Kidney (tissue), 14 donors: ENCODE measurements around the gene CPA4. TPM values are rescaled to one million over a fixed set of nuclear protein-coding genes. Genes with fewer than 3 reads are reported as not detected.
A peak's percentile ranks its signal among the peaks of the same experiment; 100 is the strongest.

ENCODE experiments used
- DNase-seq, 5 donors: peaks; one replicate each; pipeline ENCODE4 v3.0.0-alpha.2; 2013 to 2020
- FAIRE-seq: peaks from 2 replicates; lab custom pipeline; 2012; peaks lifted over from hg19 to GRCh38; lab: Jason Lieb, UNC
- H3K27ac ChIP-seq, 2 donors: one replicate each; pipeline ENCODE4 v1.7.0; 2013; ENCODE audit warnings: low read depth in 2 of 2, low read length in 2 of 2, inconsistent platforms in 1 of 2
- H3K27me3 ChIP-seq: one replicate; pipeline ENCODE4 v1.7.1; 2013; ENCODE audit warnings: low read length, inconsistent platforms; ENCODE audit not compliant: control insufficient read depth, insufficient read depth
- H3K36me3 ChIP-seq, 3 donors: one replicate each; pipeline versions ENCODE4 v1.7.0 to v1.7.1; 2013; ENCODE audit warnings: low read length in 3 of 3, control low read depth in 1 of 3, inconsistent platforms in 1 of 3; ENCODE audit not compliant: insufficient read depth in 3 of 3, control insufficient read depth in 2 of 3
- H3K4me1 ChIP-seq, 3 donors: one replicate each; pipeline versions ENCODE4 v1.7.0 to v1.7.1; 2013; ENCODE audit warnings: low read length in 3 of 3, inconsistent platforms in 1 of 3, low read depth in 1 of 3; ENCODE audit not compliant: control insufficient read depth in 2 of 3, insufficient read depth in 2 of 3
- H3K4me3 ChIP-seq, 3 donors: one replicate each; pipeline versions ENCODE4 v1.7.0 to v1.8.1; 2013; ENCODE audit warnings: low read length in 3 of 3, control low read depth in 1 of 3, inconsistent platforms in 1 of 3
- H3K9ac ChIP-seq, 3 donors: one replicate each; pipeline versions ENCODE4 v1.7.0 to v1.7.1; 2013; ENCODE audit warnings: low read length in 3 of 3, control low read depth in 1 of 3, inconsistent platforms in 1 of 3
- H3K9me3 ChIP-seq, 3 donors: one replicate each; pipeline versions ENCODE4 v1.7.0 to v1.7.1; 2013; ENCODE audit warnings: low read length in 3 of 3, control low read depth in 1 of 3, inconsistent platforms in 1 of 3; ENCODE audit not compliant: control insufficient read depth in 2 of 3, insufficient read depth in 1 of 3
- CTCF ChIP-seq: IDR thresholded peaks from 3 replicates; pipeline ENCODE4 v1.5.1; 2012; ENCODE audit warnings: mild to moderate bottlenecking, moderate library complexity, borderline replicate concordance; ENCODE audit not compliant: insufficient read depth; ENCODE audit errors: extremely low read depth
- intact Hi-C: fragments of 100-400 bp; cut with DNase I; formaldehyde crosslinking; loops from one replicate; pipeline ENCODE4 v1.11.1; 2022
- polyA plus RNA-seq: library from polyadenylated mRNA; stranded (reverse); fragments of 350-450 nt; fragmentation: Illumina TruSeq; extraction: RNeasy Lipid Tissue Mini Kit (QIAGEN cat#74804); gene quantifications from one replicate; pipeline ENCODE4 v1.2.3, GENCODE V29; 2014; ENCODE audit warnings: low read depth, low replicate concordance; ENCODE audit not compliant: insufficient read depth
- total RNA-seq: library from RNA; stranded (reverse); fragmentation: NEBNext Ultra II Directional; extraction: Animal tissue kit (Norgen Biotek cat#: 25700); gene quantifications from one replicate; pipeline ENCODE4 v1.2.1, GENCODE V29; 2021
- donor health status: control.
- donor health status: control.
- donor health status: control.
- donor health status: control.
- donor health status: control.
- donor health status: DM: yes; HTN: yes; CAD: no.
- donor health status: Normal renal cell carcinoma (clear cell type).

Gene CPA4
- total and polyA plus RNA-seq, 2 donors from 2014 or later, result 1.1 TPM; not detected in 1

DNA sequence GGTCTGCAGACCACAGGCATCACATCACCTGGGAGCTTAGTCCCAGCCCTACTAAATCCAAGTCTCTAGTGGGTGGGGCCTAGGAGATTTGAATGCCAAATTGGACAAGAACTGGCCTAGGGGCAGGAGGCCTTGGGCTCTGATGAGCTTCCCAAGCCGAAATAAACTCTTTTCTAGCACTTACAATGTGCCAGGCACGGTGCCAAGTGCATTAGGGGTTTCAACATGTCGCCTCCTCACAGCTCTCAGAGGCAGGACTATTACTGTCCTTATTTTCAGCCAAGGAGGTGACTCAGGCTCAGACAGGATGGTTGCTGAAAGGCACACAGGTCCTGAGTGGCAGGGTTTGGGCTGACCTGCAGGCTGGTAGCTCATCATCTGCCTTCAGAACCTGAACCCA lies 78.1 kb downstream of the CPA4 start:
- no peak for FAIRE-seq
- no peak overlapping the region for H3K4me3 ChIP-seq
- H3K27ac ChIP-seq, result peak overlapping the region in 1 of 2 donors; percentile 23
- no peak for TF ChIP-seq CTCF
- peaks cover 0 to 4% (median 0%) of the 10 kb centered on the region in 3 donors for H3K9me3 ChIP-seq
- intact Hi-C loops, result no loop called here
- peak in 1 of 5 donors; percentile 84 for DNase-seq
- H3K36me3 ChIP-seq, result no peaks in the 10 kb centered on the region
- no peaks in the 10 kb centered on the region for H3K27me3 ChIP-seq
- peaks cover 20 to 33% (median 24%) of the 10 kb centered on the region in 3 donors for H3K4me1 ChIP-seq
- H3K9ac ChIP-seq, result no peak overlapping the region

DNA sequence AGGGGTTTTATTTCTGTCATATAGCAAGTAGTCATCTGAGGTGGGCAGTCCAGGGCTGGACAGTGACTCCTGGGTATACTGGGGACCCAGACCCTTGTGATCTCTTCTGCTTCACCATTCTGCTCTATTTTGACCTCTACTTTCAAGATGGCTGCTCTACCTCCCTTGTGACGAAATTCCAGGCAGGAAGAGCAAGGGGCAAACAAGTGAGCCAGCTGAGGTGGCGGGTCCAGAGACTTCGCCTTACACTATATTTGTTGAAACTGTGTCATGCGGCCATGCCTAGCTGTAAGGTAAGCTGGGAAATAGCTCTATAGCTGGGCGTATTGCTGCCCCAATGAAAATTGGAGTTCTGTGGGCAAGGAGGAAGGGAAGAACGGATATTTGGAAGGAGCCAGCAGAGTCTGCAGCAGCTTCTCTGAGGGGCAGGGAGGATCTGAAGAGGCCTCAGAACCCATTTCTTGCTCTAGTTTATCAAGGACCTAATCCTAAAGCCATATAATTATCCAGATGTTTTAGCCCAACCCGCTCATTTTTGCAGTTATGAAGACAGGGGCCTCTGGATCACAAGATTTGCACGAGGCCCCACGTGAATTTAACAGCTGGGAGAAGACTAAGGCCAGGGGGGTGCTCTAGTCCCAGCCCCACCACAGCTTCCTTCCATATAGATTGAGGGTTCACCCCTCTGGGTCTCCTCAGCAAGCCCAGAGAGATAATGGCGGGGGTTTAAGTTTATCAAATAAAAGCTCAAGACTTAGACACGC lies 79.6 kb downstream of the CPA4 start:
- H3K36me3 ChIP-seq, result no peaks in the 10 kb centered on the region
- FAIRE-seq (no peak), DNase-seq (peak in 2 of 5 donors; percentile 30 to 67)
- peaks cover 0 to 7% (median 0%) of the 10 kb centered on the region in 3 donors for H3K9me3 ChIP-seq
- H3K4me3 ChIP-seq, result no peak overlapping the region
- no peaks in the 10 kb centered on the region for H3K27me3 ChIP-seq
- no peak overlapping the region for H3K9ac ChIP-seq
- peak overlapping the region; percentile 69 to 94 for H3K27ac ChIP-seq
- TF ChIP-seq CTCF, result no peak
- peaks cover 18 to 30% (median 24%) of the 10 kb centered on the region in 3 donors for H3K4me1 ChIP-seq
- intact Hi-C loops, result no loop called here

Other genes with a start within 250 kb of the CPA4 start
- 17.9 TPM for gene ZC3HC1, start 241.8 kb upstream of the CPA4 start, total RNA-seq
- 21.3 TPM for gene ZC3HC1, start 241.8 kb upstream of the CPA4 start, polyA plus RNA-seq
- 38.9 TPM for gene KLHDC10, start 222.6 kb upstream of the CPA4 start, total RNA-seq
- 15.7 TPM for gene KLHDC10, start 222.6 kb upstream of the CPA4 start, polyA plus RNA-seq
- gene TMEM209, start 87.8 kb upstream of the CPA4 start, total RNA-seq, result 29.0 TPM
- gene TMEM209, start 87.8 kb upstream of the CPA4 start, polyA plus RNA-seq, result 4.3 TPM
- not detected for gene SSMEM1, start 85.3 kb upstream of the CPA4 start, total RNA-seq
- gene SSMEM1, start 85.3 kb upstream of the CPA4 start, polyA plus RNA-seq, result not detected
- not detected for gene CPA2, start 26.3 kb upstream of the CPA4 start, total RNA-seq
- gene CPA2, start 26.3 kb upstream of the CPA4 start, polyA plus RNA-seq, result not detected
- 1.1 TPM for gene CPA5, start 51.7 kb downstream of the CPA4 start, total RNA-seq
- 0.54 TPM for gene CPA5, start 51.7 kb downstream of the CPA4 start, polyA plus RNA-seq
- gene CPA1, start 87.3 kb downstream of the CPA4 start, total RNA-seq, result 0.50 TPM
- gene CPA1, start 87.3 kb downstream of the CPA4 start, polyA plus RNA-seq, result 1.1 TPM
- gene CEP41, start 147.9 kb downstream of the CPA4 start, total RNA-seq, result 12.7 TPM
- 8.1 TPM for gene CEP41, start 147.9 kb downstream of the CPA4 start, polyA plus RNA-seq
- gene MEST, start 198.9 kb downstream of the CPA4 start, total RNA-seq, result 31.0 TPM
- gene MEST, start 198.9 kb downstream of the CPA4 start, polyA plus RNA-seq, result 23.6 TPM